DOHH2 (cell line): ENCODE results near the gene ARL16.

Source experiments
- CTCF ChIP-seq: fragments of 200-600 bp; sonication (generic); IDR thresholded peaks from one replicate; pipeline ENCODE4 v1.5.1; 2014; ENCODE audit warnings: antibody characterized with exemption, mild to moderate bottlenecking, low read depth, low read length; ENCODE audit not compliant: poor library complexity, severe bottlenecking
- EZH2phosphoT487 ChIP-seq: fragments of 200-600 bp; sonication (generic); IDR thresholded peaks from 2 replicates; pipeline ENCODE4 v1.6.1; 2017; ENCODE audit warnings: borderline replicate concordance, mild to moderate bottlenecking, antibody characterized with exemption, low read length, moderate library complexity, mixed read lengths

- no peak for TF ChIP-seq CTCF
- TF ChIP-seq EZH2phosphoT487 = no peak
Observed at GRCh38 chr17:81694810-81695209, 11.2 kb upstream of the ARL16 start.
